AML-193 (cell line): ENCODE measurements around the gene TBX15.
"Not testable (repeated sequence)": the region's sequence is repeated elsewhere in the genome, so short reads cannot be mapped to it uniquely, and the experiment has no call there.

Source experiments
- DNase-seq, 2 experiments: peaks; one replicate each; lab custom pipeline; 2025; lab: John Stamatoyannopoulos, UW

TBX15 gene

DNA sequence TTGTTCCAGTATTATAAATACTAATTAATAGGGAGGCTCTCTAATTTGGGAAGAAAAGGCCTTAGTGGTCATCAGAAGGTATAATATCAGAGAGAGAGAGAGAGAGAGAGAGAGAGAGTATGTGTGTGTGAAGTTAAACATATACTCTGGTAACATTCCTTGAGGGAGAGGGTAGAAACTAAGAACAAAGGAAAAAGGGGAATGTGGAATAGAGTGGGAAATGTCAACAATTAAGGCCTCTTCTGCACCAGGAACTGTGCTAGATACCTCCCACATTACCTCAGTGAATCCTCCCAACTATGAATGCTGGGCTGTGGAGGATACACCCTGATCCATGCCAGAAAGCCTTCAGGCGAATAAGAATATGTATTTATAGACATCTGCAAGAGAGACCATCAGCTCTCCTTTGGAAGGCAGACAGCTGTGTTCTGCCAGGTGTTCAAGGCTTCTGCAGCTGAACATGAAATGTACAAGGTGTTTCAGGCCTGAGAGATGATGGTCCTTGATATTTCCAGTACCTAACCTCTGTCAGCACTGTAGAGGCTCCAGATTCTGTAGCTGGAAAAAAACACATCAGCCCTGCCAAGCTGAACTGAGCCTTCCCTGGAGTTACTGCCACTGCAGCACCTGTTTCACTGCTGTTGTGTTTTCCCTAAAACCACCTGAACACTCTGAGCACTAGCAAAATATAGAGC, 29.1 kb downstream of the TBX15 start:
- no peak for DNase-seq

DNA sequence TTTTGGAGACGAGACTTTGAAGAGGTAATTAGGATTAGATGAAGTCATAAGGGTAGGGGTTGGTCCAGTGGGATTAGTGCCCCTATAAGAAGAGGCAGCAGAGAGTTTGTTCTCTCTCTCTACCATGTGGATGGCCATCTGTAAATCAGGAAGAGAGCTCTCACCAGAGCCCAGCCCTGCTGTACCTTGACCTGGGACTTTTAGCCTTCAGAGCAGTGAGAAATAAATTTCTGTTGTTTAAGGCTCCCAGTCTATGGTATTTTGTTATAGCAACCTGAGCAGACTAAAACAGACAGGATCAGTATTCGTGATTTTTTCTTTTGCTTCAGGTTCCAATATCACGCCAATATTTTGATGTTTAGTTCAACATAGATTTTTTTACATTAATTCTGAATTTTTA, 30.0 kb downstream of the TBX15 start:
- no peak for DNase-seq

DNA sequence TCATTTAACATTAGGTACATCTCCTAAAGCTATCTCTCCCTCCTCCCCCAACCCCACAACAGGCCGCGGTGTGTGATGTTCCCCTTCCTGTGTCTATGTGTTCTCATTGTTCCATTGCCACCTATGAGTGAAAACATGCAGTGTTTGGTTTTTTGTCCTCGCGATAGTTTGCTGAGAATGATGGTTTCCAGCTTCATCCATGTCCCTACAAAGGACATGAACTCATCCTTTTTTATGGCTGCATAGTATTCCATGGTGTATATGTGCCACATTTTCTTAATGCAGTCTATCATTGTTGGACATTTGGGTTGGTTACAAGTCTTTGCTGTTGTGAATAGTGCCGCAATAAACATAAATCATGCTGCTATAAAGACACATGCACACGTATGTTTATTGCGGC, 30.6 kb downstream of the TBX15 start:
- not testable (repeated sequence) for DNase-seq

DNA sequence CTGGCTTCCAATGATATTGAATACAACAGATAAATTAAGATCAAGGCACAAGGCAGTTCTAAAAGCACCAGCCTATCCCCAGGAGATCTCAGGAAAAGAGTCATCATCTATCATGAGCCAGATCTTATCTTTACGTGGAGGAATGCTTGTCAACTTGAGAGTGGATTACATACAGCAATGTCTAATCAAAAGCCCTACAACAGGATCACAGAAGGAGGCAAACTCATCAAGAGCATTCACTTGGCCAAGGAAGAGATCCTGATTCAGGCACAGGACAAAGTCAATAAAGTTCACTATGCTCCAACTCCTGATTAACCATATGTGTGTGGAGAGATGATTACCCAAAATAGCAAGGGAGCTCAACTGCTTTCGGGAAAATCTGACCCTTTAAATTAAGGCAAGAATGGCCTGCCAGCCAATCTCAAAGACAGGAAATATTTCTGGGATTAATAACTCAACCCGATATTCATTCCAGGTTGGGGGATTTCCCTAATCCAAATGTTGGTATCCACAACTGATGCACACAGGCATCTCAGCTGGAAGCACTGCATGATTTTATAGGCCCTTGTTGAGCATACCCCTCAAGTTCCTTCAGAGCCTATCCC, 33.7 kb downstream of the TBX15 start:
- no peak for DNase-seq

DNA sequence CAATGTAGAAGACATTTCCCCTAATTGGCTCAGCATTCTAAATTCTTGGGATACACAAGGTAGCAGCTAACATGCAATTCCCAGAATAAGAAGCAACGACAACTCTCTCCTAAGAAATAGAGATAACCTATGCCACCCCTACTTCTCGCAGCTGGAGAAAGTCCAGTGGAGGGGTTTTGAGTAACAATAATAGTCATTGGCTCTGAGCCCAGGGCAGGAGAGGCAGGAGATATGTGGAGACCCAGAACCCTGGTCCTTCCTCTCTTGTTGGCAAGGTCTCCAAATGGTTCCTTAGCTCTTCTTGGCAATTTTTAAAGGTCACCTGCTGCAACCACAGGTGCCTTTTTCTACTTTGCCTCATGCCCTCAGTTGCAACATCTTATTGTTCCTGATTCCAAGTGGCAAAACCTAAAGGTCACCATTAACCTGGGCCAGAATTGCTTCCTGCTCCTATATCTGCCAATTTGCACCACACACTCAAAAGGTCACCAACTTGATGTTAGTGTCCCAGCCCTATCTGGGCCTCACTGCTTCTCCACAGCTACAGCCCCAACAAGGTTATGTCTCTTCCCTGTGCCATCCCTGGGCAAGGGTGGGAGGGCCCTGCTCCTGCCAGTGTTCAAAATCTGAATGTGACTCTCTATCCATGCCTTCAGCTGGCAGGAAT, 36.7 kb downstream of the TBX15 start:
- no peak for DNase-seq

DNA sequence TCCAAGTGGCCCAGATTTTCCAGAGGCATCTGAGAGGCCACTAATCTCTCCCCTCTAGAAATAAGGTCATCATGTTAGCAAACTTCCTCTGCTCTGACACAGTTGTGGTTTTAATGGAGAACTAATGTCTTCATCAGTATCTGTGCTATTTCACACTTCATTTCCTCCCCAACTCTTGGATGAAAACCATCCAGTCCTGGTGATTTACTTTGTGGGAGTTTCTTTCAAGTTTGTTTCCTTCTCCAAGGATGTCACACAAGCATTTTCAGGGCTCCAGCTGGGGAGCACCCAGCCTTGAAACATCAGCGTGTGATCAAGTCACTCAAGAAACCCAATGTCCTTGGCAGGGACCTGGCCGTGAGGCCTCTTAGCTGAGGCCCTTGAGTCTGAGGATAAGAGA, 38.8 kb downstream of the TBX15 start:
- no peak for DNase-seq

DNA sequence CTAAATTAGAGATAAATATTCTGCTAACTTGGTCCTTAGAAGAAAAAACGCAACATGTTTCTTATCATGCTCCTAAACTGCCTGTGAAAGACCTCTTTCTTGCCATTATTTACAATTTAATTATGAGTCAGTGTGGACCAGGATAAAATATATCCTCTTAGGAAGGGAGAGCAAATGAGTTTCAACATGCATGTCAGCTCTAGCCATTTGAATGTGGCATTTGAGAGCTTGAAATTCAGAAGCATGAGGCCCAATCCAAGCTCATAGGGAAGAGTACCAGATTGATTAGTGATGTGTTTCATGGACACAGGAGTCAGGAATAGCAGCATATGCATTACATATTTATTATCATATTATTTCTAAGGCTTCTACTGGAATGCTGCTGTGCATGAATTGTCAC, 39.3 kb downstream of the TBX15 start:
- no peak for DNase-seq

DNA sequence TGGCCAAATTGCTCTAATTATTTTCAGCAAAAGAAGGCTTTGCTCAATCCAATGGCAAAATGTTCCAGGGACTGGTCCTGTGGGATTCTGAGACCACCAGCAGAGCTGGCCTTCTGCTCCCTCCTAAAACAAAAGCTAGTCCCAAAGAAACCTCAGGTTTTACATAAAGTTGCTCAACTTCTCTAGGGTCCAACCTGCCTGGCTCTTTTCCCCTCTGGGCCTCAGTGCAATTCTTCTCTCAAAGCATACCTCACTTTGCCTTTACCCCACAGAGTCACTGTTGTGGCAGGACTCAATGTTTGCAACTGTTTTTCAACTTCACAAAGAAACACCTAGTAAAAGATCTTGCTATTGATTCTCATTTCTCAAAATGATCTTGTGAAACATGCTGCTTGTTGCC, 39.8 kb downstream of the TBX15 start:
- DNase-seq: no peak

DNA sequence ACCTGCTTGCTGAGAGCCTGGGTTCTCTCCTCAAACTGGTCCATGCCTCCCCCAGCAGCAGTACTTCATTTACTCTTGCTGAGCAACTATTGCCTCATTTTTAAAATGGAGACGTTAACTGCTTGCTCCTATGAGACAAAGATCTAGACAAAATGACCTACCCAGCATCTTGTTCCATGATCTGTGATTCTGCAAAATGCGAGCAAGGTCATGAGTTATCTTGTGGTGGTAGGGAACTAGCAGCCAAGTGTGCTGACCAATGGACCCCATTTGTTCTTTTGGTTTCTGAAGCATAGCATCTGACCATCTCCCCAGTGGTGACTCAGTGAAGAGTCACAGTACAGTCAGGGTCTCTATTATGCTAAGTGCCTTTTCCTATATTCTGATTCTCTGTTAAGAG, 40.4 kb downstream of the TBX15 start:
- DNase-seq: no peak

DNA sequence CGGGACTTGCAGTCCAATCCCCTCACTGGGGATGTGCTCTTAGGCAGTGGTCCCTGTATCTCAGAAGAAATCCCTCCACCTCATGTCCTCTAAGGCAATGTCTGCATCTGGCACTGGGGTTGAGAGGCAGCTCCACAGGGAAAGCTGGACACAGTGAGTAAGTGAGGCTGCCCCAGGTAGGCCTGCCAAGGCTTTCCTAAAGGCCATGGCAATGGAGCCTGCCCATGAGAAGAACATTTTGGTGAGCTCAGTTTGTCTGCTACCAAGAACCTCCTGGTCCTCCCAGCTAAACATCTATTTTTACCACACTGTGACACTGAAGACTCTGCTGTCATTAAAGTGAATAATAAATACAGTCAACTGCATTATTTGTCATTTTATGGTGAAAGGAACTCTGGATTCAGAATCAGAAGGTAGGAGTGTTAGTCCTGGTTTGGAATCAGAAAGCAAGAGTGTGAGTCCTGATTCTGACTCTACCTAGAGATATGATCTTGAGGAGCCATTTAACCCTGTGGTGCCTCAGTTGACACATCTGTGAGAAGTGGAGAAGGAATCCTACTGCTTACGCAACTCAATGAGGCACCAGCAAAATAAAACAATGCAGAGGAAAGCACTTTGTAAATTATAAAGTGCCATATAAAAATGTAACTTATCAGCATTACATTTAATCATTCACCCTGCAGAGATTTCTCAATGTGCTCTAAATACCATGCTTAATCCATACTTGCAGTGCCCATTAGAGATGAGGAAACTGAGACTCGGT, 41.0 kb downstream of the TBX15 start:
- DNase-seq: no peak

DNA sequence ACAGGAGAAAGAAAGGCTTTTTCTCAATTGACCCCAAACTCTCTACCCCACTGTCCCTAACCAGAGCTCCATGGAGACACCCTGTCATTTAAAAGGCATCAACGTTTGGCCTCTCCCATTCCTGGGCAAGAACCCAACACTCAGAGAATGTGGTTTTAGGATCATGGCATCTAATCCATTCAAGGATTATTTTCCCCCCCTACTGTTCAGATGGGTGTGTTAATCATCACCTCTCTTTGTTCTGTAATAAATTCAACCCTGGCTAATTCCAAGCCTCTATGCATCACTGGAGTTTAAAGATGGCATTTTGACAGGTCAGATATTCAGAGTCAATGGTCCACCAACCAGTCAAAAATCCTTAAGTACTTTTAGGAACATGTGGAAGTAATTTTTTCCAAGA, 42.7 kb downstream of the TBX15 start:
- DNase-seq: no peak

DNA sequence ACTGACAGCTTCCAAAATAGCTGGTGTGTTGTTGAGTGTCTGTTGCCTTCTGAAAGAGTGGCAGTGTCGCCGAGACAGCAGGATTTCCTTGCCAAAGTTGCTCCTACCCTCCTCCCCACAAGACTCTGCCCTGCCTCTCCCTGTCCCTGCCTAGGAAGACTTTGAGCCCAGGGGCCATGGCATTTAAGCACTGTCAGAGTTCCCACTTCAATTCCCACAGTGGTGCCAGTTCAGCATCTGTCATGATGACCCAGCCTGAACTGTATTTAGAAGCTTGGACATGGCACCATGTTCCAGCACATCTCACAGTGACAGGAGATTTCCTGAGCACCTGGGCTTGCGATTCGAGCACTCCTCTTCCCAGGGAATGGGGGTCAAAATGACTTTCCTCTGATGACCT, 43.6 kb downstream of the TBX15 start:
- DNase-seq: no peak

DNA sequence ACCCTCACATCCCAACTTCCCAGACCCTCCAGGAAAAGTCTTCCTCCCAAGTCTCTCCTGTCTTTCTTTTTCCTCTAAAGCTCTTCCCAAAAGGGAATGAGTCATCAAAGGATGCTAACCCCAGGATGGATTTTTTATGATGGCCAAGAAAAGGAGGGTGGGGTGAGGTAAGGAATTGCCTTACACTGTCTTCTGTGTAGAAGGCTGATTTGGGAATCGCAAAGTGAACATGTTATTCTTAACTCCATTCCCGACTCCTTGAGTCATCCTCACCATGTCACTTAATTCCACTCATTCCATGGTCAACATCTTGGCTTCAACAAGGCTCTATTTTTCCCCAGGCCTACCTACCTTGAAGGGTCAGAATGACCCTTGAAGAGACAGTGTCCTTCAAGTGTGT, 44.0 kb downstream of the TBX15 start:
- DNase-seq: no peak

DNA sequence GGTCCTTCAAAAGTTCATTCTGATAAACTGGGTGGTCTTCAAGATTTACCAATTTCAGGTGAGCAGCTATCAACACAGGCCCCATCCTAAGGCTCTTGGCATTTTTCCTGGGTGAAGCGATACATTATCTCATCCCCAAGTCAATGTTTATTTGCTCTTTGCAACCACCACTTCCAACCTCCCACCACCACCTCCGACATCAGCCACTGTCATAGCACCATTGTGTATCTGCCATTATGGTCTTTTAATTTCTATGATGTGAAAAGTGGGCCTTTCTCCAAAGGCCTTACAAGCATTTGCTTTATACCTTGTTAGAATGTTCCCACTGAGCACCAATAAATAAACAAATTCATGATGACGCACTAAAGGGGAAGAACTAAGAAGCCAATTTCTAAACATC, 47.2 kb downstream of the TBX15 start:
- DNase-seq: no peak

DNA sequence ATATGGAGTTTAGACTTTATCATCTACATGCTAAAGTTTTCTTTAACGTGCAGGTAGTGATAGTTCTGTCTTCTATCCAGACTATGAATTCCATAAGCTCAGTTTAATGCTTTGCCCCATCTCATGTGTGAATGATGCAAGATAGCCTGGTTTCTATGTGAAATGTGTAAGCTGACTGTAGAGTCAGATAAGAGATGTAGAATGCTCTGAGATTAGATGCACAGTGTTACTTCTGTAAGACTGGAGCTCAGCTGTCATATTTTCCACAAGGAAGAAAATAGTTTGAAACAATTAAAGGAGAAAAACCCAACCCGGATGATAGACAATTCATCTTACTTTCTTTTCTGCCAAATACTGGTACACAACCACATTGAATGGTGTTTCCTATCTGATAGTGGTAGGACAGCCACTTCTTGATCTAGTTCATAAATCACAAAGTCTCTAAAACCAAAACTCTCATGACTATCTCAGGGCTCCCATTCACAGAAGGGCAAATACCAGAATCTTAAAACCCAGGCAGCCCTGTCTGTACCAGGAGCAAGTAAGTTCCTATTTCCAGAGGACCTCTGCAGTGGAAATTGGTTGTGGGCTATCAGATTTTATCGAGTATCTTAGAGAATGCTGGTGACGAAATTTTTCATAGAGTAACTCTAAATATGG, 50.6 kb downstream of the TBX15 start:
- no peak for DNase-seq

DNA sequence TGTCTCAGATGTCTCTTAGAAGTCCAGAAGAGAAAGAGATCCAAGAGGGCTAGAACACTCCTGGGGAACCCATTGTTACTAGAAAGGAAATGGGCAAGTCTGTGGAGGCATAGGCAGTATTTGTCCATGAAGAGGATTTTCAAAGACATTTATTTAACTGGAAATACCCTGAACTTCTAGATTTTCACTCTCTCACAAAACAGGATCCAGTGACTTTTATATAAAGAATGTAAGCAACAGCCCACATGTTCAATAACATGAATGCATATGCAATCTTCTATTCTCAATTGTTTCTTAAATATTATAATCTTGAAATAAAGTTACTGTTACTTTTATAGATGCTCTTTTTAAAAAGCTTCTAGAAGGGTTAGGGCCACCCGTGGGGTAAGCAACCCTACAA, 53.4 kb downstream of the TBX15 start:
- no peak for DNase-seq

DNA sequence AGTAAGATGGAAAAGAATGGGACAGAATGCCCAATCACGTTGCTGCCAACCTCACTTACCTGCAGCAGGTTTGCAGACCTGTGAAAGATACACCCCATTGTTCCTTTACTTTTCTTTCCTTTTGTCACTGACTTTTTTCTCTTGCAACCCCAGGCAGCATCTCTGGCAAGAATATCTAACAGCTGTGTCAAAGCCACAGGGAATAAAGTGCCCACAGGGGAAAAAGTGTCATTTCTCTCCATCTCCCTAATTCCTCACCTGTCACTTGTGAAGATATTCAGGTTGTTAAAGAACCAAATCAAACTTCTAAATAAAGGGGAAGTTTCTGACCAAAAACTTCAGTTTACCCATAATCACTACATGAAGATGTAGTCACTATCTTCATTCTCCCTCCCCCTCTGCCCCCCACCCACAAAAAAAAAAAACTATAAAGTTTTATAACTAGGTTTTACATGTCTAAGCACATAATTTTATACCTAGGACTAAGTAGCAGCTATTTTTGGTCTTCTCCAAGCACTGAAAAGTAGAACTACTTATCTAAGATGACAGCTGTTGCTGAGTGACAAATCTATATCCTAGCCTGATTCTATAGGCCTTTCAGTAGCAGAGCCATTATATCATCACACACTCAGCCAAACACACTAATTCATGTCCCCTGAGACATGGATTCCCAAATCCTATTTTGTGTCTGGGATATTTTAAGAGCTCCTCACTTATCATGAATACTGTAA, 54.9 kb downstream of the TBX15 start:
- DNase-seq: no peak

DNA sequence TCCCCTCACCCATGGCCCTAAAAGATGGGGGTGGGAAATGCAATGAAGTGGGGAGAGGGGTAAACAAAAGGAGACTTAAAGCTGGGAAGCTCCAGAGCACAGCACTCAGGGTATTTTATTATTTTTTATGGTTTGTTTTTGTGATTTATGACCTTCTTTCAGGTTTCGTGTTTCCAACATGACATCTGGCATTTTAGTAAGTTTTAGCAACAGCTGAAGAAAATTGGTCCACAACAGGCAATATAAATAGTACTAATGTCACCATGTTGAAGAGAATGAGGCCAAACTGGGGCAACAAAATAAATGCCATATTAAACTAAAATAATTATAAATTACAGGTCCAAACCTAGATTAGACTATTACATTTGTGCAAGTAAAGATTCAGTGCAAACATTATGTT, 56.3 kb downstream of the TBX15 start:
- DNase-seq: no peak

DNA sequence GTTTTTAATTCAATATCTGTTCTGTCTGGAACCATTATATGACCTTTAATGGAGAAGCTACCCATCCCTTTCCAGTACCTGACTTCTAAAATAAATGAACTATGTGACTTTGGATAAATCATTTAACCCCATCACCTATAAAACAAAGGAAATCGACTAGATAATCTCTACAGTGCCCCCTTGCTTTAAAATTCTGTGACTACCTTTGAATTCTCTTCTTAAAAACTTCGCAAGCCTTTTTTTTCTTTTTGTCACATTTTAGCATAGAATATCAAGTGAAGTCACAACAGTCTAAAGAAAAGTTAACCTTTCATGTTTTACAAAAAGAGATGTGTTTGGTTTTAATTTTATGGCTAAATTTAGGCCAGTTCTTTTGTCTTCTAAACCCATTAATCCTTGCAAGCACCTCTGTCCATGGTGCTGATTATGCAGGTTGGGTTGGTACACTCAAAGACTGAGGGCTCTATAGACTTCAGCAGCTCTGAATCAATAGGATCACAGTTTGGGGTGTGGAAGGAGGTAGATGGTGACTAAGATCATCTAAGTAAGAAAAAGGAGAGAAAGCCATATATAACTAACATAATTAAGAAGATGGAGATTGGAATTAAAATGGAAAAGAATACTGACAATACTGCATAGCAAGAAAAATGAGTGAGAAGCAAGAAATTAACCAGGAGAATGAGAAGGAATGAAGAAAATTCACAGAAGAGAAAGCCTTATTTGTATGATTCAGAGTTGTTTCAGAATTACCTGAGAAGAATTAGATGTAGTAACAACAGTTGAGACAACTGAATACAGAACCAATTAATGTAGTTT, 59.2 kb downstream of the TBX15 start:
- DNase-seq: peak in 1 of 2 experiments; percentile 2

DNA sequence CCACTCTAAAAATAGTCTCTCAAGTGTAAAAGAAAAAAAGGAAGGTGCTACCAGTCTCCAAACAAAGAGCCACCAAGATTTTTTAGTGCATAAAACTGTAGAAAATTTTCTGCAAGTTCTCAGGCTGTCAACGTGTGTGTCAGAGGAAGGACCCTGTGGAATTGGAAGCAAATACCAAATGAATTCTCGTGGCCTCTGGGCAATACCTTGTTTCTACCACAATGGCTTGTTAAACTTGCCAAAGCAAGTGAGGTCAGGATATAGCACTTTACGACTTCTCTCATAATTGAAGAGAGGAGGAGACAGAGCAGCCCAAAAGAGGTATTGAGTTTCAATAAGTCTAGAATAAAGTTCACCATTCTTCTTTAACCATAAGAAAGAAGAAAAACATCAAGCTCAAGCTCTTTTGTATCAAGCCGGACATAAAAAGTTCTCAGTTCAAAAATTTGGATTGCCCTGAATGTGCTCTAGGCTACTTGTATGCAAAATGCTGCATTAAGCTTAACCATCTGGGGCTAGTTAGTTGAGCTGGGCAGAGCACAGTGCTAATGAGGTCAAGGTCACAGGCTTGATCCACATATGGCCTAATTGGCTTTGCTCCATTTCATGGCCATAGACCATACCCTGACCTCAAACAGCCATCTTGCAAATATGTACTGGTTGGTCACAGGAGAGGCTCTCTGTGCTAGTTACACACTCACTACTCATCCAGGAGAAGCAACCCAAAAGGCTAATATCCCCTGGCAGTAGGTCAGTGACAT, 60.5 kb downstream of the TBX15 start:
- no peak for DNase-seq
